Activated CD8-positive, alpha-beta memory T cell treated with anti-CD3 and anti-CD28 coated beads, Interleukin-2, amount 50 U/mL, for 1 hour (primary cell): ENCODE measurements around the gene SEC16B.

ENCODE experiments used
- DNase-seq: peaks from one replicate; pipeline ENCODE4 v3.0.0-alpha.2; 2020; ENCODE audit errors: extremely low read depth

Gene SEC16B

DNA sequence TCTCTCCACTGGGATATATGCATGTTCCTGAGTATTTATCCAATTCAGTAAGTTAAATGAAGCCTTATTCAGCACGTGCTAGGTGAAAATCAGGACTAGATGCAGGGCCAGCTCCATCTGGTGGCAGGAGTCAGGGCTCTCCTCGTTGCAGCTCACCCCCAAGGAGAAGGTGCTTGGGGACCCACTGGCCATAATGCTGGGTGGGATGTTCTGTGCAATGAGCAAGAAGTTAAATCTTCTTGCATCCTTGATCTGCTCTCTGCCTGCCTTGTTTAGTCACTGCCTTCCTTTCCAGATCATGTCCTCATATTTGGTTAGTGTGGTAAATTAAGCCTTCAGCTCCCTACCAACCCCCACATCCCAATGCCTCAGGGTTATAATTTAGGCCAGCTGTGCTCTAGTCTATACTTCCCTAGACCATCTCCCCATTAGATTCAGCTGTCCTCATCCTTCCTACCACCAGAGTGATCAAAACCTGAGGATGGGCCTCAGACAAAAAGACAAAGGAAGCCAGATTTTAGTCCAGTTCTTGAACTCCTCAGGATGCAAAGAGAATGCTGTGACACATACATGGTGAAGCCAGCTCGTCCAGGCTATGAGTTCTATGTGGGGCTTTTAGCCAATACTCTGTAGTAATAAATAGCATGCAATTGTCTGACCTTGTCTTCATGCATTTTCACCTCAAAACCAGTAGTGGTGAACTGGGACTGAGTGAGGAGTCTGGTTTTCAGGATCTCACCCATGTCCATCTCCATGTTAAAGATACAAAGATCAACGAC lies 55.9 kb downstream of the SEC16B start:
- no peak for DNase-seq

DNA sequence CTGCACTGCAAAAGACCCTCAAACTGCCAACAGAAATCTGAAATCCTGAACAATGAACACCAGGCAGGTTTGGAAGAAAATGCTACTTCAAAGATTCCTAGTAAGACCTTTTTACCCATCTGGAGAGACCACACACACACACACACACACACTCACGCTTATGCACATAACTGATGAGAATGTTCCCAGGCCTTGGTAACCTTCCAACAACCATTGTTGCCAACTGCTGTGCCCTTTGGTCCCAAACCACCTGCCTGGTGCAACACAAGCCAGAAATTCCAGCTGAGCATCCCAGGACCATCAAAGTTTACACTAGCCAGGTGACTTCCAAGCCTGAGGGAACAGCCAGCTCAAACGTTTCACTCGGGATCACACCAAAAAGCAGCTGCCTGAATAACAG lies 56.9 kb downstream of the SEC16B start:
- DNase-seq, result no peak

DNA sequence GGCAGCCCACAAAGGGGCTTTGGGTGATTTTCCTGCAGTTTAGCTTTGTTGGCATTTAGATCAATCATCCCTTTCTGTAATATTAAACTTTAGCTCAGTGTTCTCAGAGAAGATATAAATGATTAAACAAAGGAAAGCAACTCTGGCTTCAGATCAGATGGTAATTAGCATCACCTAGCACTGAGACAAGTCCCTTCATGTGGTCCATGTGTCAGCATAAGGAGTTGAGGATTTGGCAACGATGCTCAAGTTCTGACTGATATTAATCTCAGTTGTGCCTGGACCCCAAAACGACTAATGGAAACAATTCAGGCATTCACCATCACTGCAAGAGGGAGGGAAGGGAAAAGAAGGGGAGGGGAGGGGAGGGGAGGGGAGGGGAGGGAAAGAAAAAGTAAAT lies 60.4 kb downstream of the SEC16B start:
- no peak for DNase-seq

DNA sequence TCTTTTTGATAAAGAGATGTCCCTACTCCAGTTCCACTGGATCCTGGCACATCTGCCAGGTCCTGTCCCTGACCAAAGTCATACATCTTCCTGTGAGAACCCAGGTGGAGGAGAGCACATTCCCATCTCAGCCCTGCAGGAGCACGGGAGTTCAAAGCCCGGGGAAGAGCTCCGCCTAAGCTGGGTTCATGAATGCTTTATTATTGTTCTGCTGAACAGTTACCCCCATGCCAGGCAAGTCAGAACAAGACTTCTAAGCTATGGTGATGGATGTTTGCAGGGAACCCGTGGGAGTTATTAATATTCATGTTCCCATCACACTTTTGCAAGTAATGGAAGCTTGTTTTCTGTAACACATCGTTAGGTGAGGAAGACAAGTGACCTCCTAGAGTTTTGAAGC lies 62.9 kb downstream of the SEC16B start:
- DNase-seq, result no peak

DNA sequence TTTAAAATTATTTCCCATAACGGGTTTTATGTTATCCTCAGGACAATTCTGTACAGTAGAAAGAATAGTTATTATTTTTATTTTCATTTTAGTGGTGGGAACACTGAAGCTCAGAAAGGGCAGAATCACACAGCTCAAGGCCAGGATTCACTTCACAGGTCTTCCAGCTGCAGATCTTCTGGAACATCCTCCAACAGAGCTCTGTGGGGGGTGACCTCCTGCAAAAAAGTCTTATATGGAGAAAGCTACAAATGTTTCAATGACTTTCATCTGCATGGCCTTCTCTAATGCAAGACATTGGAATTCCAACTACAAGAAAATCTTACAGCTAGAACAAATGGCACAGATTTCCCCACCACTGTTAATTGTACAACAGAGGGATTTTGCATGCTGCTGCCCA lies 64.2 kb downstream of the SEC16B start:
- DNase-seq, result no peak

DNA sequence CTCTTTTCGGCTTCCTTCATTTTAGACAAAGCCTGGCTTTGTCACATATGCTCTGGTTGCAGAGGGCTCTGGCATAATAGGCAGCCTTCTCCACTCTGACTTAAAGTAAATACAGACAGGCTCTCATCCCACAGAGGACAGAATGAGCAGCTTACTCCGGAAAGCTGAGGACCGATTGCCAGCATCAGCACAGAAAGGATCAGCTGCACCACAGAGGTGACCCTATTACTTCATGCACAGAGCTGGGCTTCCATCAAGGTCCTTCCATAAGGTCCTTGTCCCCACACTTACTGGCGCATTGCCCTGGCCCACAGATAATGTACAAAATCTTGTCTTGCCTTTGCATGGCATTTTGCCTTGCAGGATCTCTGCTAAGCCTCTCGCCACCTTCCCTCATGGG lies 67.6 kb downstream of the SEC16B start:
- no peak for DNase-seq

DNA sequence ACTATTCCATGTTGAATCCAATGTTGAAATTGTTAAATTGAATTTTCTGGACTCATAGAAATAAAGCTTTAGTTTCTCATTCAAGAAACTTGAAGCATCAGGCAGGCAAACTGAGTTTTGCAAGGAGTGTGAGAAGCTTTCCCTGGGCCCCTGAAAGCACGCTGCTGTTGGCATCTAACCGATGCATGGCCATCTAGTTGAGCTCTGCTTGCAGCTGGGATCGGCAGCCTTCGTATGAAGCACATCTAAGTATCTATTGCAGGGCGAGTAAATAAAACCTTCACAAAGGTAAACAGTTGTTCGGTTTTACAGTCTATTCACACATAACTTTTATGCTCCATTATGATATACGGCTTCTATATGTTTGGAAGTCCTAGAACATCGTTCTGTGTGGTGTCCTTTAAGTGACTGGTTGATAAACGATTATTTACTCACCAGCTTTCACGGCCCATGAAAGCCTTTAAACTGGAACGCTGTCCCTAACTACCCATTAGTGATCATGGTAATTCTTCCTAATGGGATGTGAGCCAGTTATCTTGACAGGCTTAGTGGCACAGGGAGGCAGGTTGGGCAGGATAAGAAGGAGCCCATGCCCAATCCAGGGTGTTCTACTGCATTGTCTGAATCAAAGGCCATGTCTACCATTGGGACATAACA lies 71.7 kb downstream of the SEC16B start:
- no peak for DNase-seq

DNA sequence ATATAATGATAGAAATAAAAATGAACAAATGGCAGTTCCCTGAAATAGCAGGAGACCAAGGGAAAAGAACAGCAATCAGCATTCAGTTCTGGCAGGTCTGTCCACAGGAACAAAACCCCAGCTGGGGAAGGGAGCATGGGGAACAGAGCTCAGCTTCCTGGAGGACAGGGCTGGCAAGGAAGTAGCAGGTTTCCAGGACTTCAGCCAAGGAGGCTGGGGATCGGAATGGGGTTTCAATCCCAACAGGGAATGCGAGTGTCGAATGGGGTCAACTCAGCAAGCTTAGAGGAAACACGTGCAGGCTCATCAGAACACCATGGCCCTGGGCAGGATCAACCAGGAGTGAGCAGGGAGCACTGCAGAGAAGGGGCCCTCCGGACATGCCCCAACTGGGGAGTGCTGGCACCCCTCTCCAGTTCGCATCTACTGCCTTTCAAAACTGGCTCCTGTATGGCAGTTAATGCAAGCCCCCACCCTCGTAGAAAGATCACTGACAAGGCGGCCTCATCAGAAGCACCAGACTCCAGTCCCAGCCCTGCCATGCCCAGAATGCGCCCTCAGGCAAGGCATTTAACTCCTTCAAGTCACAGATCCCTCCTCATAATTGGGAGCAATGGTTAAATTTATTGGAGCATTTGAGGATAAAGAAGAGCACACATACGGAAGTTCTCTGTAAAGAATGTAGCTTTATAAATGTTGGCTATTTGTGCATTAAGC lies 72.4 kb downstream of the SEC16B start:
- DNase-seq, result no peak
